DND-41 (cell line): Measurements from ENCODE around the gene NYAP2.

Source experiments
- ATAC-seq: fragments of 200-7000 bp; cut with Tn5 transposase; 3 replicates; pipeline ENCODE4 v1.9.1; 2021; ENCODE audit warnings: low read depth; ENCODE audit not compliant: insufficient read depth
- DNase-seq: peaks from one replicate; pipeline ENCODE4 v3.0.0-alpha.2; 2020
- H2AFZ ChIP-seq: 2 replicates; pipeline ENCODE4 v1.6.0; 2012; ENCODE audit warnings: low read depth, low read length
- H3K27ac ChIP-seq: 2 replicates; pipeline ENCODE4 v1.5.1; 2012; ENCODE audit warnings: low read length, inconsistent platforms
- H3K27me3 ChIP-seq: fragments of 200-600 bp; sonication (generic); 2 replicates; pipeline ENCODE4 v1.6.0; 2012; ENCODE audit warnings: low read length, mild to moderate bottlenecking, inconsistent platforms; ENCODE audit not compliant: insufficient read depth, poor library complexity
- H3K36me3 ChIP-seq: 2 replicates; pipeline ENCODE4 v1.5.1; 2012; ENCODE audit warnings: low read length, inconsistent platforms; ENCODE audit not compliant: insufficient read depth
- H3K4me1 ChIP-seq: 2 replicates; pipeline ENCODE4 v1.5.1; 2012; ENCODE audit warnings: mild to moderate bottlenecking, low read length; ENCODE audit not compliant: insufficient read depth
- H3K4me2 ChIP-seq: 2 replicates; pipeline ENCODE4 v1.6.0; 2012; ENCODE audit warnings: mild to moderate bottlenecking, moderate library complexity, low read length, inconsistent platforms; ENCODE audit not compliant: insufficient read depth
- H3K4me3 ChIP-seq, 2 experiments: fragments of 200-600 bp in 1 of 2; shearing (Covaris generic) in 1 of 2; 2 replicates each; pipeline ENCODE4 v1.5.1; 2012 to 2016; ENCODE audit warnings: inconsistent platforms in 2 of 2, low read length in 2 of 2, mild to moderate bottlenecking in 2 of 2, low read depth in 1 of 2, moderate library complexity in 1 of 2
- H3K79me2 ChIP-seq: 2 replicates; pipeline ENCODE4 v1.6.0; 2012; ENCODE audit warnings: low read length, inconsistent platforms; ENCODE audit not compliant: insufficient read depth
- H3K9ac ChIP-seq: 2 replicates; pipeline ENCODE4 v1.6.0; 2012; ENCODE audit warnings: low read depth, mild to moderate bottlenecking, inconsistent platforms, low read length, moderate library complexity
- H3K9me3 ChIP-seq: 2 replicates; pipeline ENCODE4 v1.5.1; 2012; ENCODE audit warnings: low read length, moderate library complexity, mild to moderate bottlenecking, inconsistent platforms; ENCODE audit not compliant: insufficient read depth, severe bottlenecking
- H4K20me1 ChIP-seq: 2 replicates; pipeline ENCODE4 v1.6.0; 2012; ENCODE audit warnings: low read length; ENCODE audit not compliant: insufficient read depth
- EZH2 ChIP-seq: IDR thresholded peaks from 3 replicates; pipeline ENCODE4 v1.6.1; 2012; ENCODE audit warnings: borderline replicate concordance, low read depth, mild to moderate bottlenecking, moderate library complexity, low read length, inconsistent platforms; ENCODE audit not compliant: severe bottlenecking
- TF ChIP-seq, protein P1 (sequence below): IDR thresholded peaks from 2 replicates; pipeline ENCODE4 v1.5.1; 2012; ENCODE audit warnings: borderline replicate concordance, low read length, moderate library complexity, mild to moderate bottlenecking; ENCODE audit not compliant: poor library complexity, severe bottlenecking; ENCODE audit errors: extremely low read depth

Gene NYAP2

DNA sequence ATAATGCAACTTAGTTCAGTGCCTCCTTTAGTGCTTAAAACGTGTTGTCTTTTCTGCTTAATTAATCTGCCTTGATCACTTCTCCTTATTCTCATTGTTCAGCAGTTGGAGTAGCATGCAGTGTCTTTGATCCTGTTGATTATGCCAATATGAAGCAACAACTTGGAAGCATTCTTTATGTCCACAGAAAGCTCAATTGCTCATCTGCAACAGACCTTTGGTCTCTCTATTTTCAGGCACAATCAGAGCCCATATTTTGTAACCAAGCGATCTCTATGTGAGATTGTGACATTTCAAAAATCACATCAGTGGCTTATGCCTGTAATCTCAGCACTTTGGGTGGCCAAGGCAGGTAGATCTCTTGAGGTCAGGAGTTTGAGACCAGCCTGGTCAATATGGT is 217.3 kb downstream of the NYAP2 start:
- TF ChIP-seq, protein P1, sequence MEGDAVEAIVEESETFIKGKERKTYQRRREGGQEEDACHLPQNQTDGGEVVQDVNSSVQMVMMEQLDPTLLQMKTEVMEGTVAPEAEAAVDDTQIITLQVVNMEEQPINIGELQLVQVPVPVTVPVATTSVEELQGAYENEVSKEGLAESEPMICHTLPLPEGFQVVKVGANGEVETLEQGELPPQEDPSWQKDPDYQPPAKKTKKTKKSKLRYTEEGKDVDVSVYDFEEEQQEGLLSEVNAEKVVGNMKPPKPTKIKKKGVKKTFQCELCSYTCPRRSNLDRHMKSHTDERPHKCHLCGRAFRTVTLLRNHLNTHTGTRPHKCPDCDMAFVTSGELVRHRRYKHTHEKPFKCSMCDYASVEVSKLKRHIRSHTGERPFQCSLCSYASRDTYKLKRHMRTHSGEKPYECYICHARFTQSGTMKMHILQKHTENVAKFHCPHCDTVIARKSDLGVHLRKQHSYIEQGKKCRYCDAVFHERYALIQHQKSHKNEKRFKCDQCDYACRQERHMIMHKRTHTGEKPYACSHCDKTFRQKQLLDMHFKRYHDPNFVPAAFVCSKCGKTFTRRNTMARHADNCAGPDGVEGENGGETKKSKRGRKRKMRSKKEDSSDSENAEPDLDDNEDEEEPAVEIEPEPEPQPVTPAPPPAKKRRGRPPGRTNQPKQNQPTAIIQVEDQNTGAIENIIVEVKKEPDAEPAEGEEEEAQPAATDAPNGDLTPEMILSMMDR, result no peak
- Histone ChIP-seq H3K36me3 (no peaks in the 10 kb centered on the region), H3K4me2 (no peak overlapping the region), H3K4me3 (no peak overlapping the region), H2AFZ (no peak overlapping the region), H3K9me3 (no peaks in the 10 kb centered on the region), H3K27me3 (no peaks in the 10 kb centered on the region), H3K27ac (no peak overlapping the region), H3K9ac (no peak overlapping the region), H3K79me2 (no peaks in the 10 kb centered on the region), H3K4me1 (no peaks in the 10 kb centered on the region), H4K20me1 (no peaks in the 10 kb centered on the region)
- DNase-seq (no peak), ATAC-seq (no peak)

DNA sequence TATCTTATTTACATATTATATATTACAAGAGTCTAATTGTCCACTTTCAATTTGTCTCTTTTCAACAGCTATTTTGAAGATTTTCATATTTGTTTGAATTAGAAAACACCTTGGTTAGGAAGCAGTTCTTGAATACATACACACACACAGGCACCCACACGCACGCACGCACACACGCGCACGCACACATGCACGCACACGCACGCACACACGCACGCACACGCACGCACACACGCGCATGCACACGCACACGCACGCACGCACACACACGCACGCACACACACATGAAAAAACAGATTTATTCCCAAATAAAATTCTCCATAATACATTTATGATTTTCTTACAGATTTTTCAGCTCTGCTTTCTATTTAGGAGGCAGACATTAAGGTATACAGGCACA is 220.7 kb downstream of the NYAP2 start:
- Histone ChIP-seq H3K4me2 (no peak overlapping the region), H2AFZ (no peak overlapping the region), H3K79me2 (no peaks in the 10 kb centered on the region), H3K9me3 (no peaks in the 10 kb centered on the region), H3K27me3 (no peaks in the 10 kb centered on the region), H3K36me3 (no peaks in the 10 kb centered on the region), H3K27ac (no peak overlapping the region), H3K9ac (no peak overlapping the region), H4K20me1 (no peaks in the 10 kb centered on the region), H3K4me1 (no peaks in the 10 kb centered on the region), H3K4me3 (no peak overlapping the region)
- DNase-seq (no peak), ATAC-seq (no peak)
- TF ChIP-seq EZH2, result no peak
- TF ChIP-seq, protein P1, result no peak

DNA sequence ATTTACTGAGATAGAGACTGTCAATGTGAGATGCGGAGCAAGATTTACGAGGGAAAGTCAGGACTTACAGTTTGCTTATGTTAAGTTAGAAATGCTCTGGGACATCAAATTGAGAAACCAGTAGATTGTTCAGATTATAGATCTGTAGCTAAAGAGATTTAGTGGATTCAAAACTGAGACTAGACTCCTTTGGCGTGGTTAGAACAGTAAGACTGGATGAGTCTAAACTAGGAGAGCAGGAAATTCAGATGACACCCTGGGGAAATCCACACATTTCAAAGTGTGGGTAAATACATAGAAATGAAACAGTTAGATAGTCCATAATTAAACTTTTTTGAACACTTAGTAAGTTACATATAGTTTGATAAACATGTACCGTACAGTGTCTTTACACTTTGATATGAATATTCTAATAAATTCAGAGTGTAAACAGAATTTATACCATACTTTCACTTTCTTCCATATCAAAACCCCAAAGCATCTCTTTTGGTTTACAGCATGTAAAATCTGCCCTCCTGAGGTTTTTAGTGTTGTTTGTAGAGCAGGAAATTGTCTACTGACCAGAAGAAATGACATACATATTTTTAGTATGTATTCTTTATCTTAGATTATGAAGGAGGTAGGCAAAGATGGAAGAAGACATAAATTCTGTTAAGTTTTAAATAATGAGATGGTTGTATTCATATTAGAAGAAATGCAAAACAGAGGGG is 231.5 kb downstream of the NYAP2 start:
- ATAC-seq, result no peak
- no peak overlapping the region for H3K4me3 ChIP-seq

More for the DNA sequence above, 231.5 kb downstream of the NYAP2 start:
- Histone ChIP-seq H3K27me3 (no peaks in the 10 kb centered on the region), H3K4me1 (no peaks in the 10 kb centered on the region), H3K9ac (no peak overlapping the region), H2AFZ (no peak overlapping the region), H3K79me2 (no peaks in the 10 kb centered on the region), H3K27ac (no peak overlapping the region), H3K4me2 (no peak overlapping the region), H3K9me3 (no peaks in the 10 kb centered on the region), H3K36me3 (no peaks in the 10 kb centered on the region), H4K20me1 (no peaks in the 10 kb centered on the region)
- no peak for TF ChIP-seq EZH2
- TF ChIP-seq, protein P1, result no peak
- no peak for DNase-seq
